Stimulated activated CD4-positive, alpha-beta T cell treated with anti-CD3 and anti-CD28 coated beads, Interleukin-4, amount 100 ng/mL, for 24 hours (primary cell): ENCODE data around the gene SLC27A4.

ENCODE experiments used
- DNase-seq: peaks from one replicate; pipeline ENCODE4 v3.0.0-alpha.2; 2020

SLC27A4 gene

GRCh38 chr9:128392302-128393144 is 52.2 kb downstream of the SLC27A4 start:
- DNase-seq: no peak

DNA sequence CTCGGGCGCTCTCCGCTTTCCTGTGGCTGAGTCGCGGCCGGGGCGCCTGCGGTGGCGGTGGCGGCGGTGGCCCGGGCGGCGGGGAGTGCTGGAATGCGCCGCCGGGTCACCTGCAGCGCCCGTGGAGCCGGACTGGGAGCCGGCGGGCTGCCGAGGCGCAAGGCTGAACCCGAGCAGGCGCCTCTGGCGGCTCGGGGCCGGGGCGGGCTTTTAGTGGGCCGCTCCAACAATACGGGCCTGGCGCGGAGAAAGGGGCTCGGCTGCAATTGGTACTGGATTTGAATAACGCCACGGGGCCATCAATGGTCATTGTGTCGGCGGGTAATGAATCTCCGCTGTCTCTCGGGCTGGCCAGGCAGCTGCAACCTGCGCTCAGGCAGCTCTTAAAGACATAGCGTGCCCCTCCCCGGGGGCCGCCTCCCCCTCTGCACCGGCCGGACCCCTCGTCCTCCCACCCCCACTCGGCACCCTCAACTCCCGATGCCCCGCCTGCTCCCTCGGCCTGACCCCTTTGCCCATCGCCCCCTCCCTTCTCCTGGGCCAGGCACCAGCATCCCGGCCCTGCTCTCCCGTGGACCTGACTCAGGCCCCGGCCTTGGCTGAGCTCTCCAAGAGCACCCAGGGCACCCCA is 52.9 kb downstream of the SLC27A4 start:
- DNase-seq: no peak

GRCh38 chr9:128393970-128394369 is 53.6 kb downstream of the SLC27A4 start:
- DNase-seq: no peak

- DNase-seq: no peak
Observed at GRCh38 chr9:128394379-128395168, 54.2 kb downstream of the SLC27A4 start.

GRCh38 chr9:128396970-128397613 is 56.8 kb downstream of the SLC27A4 start:
- no peak for DNase-seq

DNA sequence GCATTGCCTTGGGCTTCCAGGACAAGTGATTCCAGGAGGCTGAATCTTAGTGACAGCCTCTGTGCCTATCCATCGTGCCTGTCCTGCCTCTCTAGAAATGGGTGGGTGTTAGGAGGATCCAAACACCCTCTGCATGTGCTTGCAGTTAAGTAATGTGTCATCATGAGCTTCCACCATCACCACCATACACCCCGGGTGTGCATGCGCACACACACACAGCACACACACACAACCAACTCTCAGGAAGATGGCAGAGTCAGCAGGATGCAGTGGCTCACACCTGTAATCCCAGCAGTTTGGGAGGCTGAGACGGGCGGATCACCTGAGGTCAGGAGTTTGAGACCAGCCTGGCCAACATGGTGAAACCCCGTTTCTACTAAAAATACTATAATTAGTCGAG is 57.5 kb downstream of the SLC27A4 start:
- no peak for DNase-seq

GRCh38 chr9:128399861-128400260 is 59.5 kb downstream of the SLC27A4 start:
- DNase-seq: no peak

DNA sequence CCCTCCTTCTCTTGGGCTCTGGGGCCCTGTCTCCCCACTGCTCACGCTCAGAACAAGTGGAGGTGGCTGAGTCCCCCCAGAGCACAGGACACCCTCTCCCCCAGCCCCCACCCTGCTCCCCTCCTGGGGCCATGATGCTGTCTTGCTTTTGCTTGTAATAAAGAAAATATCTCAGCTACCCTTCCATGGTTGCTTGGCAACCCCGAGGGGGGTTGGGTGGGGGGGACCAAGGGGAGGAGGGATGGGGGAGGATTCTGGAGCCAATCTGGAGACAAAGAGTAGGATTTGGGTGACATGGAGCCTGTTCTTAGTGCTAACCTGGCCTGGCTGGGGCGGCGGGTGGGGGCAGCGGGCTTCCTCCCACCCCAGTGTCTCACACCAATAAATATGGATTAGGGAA is 64.2 kb downstream of the SLC27A4 start:
- DNase-seq: no peak

DNA sequence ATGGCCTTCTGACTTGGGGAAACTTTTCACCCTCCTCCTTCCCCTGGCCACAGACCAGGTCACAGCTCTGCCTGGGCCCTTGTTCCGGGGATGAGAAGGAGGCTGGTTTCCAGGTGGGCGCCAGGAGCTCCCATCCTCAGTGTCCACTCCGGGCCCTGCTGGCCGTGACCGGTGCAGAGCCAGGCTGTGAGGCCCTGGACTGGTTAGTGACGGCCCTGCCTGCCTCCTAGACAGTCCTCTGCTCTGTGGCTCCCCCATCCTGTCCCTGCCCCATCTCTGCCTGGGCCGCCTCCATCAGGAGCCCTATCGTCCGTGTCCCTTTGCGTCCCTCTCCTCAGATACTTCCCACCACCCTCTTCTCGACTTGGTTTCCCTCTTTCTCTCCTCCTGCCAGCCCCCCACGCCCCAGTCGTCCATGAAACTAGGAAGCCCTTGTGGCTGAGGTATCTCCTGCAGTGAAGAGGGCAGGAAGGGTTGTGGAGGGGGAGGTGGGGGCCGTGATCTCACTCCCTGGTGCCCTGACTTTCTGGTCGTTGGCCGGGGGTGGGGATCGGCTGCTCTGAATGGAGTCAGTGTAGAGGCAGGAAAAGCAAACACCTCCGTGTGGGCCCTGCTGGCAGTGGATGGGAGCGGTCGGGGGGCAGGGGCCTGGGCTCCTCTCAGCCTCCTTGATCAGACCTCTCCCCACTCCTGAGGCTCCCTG is 64.9 kb downstream of the SLC27A4 start:
- no peak for DNase-seq

DNA sequence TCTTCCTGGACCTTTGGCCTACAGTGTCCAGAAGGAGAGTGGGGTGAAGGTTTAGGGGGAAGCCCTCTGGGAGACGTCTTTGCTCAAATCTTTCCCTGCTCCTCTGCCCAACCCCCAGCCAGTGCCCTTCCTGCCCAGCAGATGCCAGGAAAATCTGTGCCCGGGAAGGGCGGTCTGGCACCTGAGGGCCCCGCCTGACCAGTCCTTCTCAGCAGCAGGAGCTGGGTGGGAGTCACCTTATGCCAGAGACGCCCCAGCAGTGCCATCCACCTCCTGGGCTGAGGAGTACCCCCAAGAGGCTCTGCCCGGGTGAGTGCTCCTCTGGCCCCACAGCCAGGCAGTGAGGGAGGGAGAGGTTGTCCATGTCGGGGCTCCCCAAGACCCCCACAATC is 65.4 kb downstream of the SLC27A4 start:
- DNase-seq: no peak

GRCh38 chr9:128406848-128407391 is 66.6 kb downstream of the SLC27A4 start:
- DNase-seq: no peak

GRCh38 chr9:128408963-128409431 is 68.7 kb downstream of the SLC27A4 start:
- DNase-seq: no peak

GRCh38 chr9:128409450-128409849 is 69.1 kb downstream of the SLC27A4 start:
- no peak for DNase-seq

DNA sequence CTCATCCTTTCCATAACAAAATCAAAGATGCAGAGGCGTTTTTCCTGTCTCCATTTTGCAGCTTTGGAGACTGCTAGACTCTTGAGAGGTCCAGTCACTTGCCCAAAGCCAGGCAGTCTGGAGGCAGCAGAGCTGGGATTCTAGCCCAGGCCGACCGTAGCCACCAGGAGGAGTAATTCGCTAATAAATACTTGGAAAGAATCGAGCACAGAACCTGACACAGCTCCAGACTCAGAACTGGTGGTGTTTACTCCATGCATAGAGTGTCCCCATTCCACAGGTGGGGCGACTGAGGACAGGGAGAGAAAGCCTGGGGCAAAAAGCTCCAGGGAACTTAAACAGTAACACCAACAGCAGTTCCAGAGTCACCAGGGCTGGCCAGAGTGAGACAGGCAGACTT is 69.7 kb downstream of the SLC27A4 start:
- DNase-seq: no peak
